ENCODE data around the gene ZNF208.
"Not testable (repeated sequence)": the region's sequence is repeated elsewhere in the genome, so short reads cannot be mapped to it uniquely, and the experiment has no call there.

ZNF208 gene

DNA sequence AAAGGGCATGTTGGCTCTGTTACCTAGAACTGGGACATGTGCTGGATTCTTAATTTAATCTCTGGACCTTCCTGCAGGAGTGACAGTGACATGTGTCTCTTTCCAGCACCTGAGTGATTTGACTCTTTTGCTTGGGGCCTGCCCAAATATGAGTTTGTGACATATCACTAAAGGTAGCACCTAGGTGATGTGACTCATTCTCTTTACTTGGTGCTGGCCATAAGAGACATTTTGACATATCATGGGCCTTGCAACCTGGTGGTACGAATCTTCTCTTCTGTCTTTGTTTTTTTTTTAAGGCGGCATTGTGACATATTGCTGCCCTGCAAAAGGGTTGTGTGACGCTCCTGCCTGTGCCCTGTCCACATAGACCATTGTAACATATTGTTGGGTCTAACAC lies 108.9 kb downstream of the ZNF208 start:
- Histone ChIP-seq H3K4me3 (replicated peaks; ENCODE audit: insufficient read depth, low read length) (no peak overlapping the region), H3K27me3 (ENCODE audit: insufficient read depth, poor library complexity, severe bottlenecking) (no peaks in the 10 kb centered on the region), H3K27ac (replicated peaks) (no peak overlapping the region)
- DNase-seq (ENCODE audit: low read depth in 1 of 2, low spot score in 1 of 2) = no peak
- TF ChIP-seq REST (IDR thresholded peaks at IDR 0.05; ENCODE audit: insufficient replicate concordance, low read depth) (no peak), CTCF (IDR thresholded peaks at IDR 0.05; ENCODE audit: insufficient read depth, low read length) (no peak)

DNA sequence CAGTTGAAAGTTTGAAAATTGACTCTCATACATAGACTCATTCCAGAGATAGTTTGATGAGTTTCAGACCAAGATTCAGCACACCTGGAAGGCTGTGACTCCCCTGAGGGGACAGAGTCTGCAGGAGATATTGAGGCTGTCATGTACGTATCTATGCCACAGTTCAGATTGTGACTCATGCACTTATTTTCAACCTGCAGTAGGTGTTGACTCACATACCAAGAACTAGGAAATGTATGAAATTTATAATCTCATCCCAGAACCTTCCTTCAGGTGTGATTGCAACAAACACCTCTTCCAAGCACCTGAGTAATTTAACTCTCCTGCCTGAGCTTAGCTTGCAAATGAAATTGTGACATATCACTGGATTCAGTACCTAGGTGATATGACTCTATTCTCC lies 110.3 kb downstream of the ZNF208 start:
- TF ChIP-seq REST (IDR thresholded peaks at IDR 0.05; ENCODE audit: insufficient replicate concordance, low read depth) (no peak), GABPA (IDR thresholded peaks at IDR 0.05; ENCODE audit: low read depth) (no peak), CTCF (IDR thresholded peaks at IDR 0.05; ENCODE audit: insufficient read depth, low read length) (no peak), POLR2AphosphoS5 (IDR thresholded peaks at IDR 0.05; ENCODE audit: low read depth) (no peak), SPI1 (IDR thresholded peaks at IDR 0.05; ENCODE audit: borderline replicate concordance, low read depth) (no peak)
- no peak overlapping the region for H3K27ac ChIP-seq (replicated peaks)

GRCh38 chr19:21891086-21891485 lies 119.7 kb downstream of the ZNF208 start:
- Histone ChIP-seq H3K27ac (replicated peaks) (no peak overlapping the region), H3K4me3 (replicated peaks; ENCODE audit: insufficient read depth, low read length) (no peak overlapping the region), H3K27me3 (ENCODE audit: insufficient read depth, poor library complexity, severe bottlenecking) (no peaks in the 10 kb centered on the region)
- DNase-seq (ENCODE audit: low read depth in 1 of 2, low spot score in 1 of 2) = no peak
- TF ChIP-seq POLR2AphosphoS5 (IDR thresholded peaks at IDR 0.05; ENCODE audit: low read depth) (no peak), CTCF (IDR thresholded peaks at IDR 0.05; ENCODE audit: insufficient read depth, low read length) (no peak), REST (IDR thresholded peaks at IDR 0.05; ENCODE audit: insufficient replicate concordance, low read depth) (no peak), SPI1 (IDR thresholded peaks at IDR 0.05; ENCODE audit: borderline replicate concordance, low read depth) (no peak)

More for the DNA sequence above, 110.3 kb downstream of the ZNF208 start:
- Histone ChIP-seq H3K27me3 (ENCODE audit: insufficient read depth, poor library complexity, severe bottlenecking) (no peaks in the 10 kb centered on the region), H3K4me3 (replicated peaks; ENCODE audit: insufficient read depth, low read length) (no peak overlapping the region)
- DNase-seq (ENCODE audit: low read depth in 1 of 2, low spot score in 1 of 2) = no peak

DNA sequence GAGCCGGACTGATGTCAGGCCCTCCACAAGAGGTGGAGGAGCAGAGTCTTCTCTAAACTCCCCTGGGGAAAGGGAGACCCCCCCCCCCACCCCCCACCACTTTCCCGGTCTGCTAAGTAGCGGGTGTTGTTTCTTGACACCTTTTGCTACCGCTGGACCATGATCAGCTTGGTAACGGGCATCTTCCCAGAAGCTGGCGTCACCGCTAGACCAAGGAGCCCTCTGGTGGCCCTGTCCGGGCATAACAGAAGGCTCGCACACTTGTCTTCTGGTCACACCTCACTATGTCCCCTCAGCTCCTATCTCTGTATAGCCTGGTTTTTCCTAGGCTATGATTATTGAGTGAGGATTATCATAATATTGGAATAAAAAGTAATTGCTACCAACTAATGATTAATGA lies 120.7 kb downstream of the ZNF208 start:
- not testable (repeated sequence) for H3K27me3 ChIP-seq (ENCODE audit: insufficient read depth, poor library complexity, severe bottlenecking); DNase-seq (ENCODE audit: low read depth in 1 of 2, low spot score in 1 of 2); H3K27ac ChIP-seq (replicated peaks); H3K4me3 ChIP-seq (replicated peaks; ENCODE audit: insufficient read depth, low read length)

DNA sequence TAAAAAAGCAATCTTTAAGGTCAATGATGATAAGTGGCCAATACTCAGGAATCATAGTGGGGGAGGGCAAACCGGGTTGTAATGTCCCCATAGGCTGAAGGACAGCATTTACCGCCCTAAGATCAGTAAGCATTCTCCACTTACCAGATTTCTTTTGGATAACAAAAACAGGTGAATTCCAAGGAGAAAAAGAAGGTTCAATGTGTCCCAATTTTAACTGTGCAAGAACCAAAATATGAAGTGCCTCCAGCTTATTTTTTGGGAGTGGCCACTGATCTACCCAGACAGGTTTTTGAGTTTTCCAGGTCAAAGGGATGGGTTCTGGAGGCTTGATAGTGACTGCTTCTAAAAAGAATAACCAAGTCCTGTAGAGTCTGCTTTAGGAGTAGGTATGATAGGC lies 125.2 kb downstream of the ZNF208 start:
- H3K27ac ChIP-seq (replicated peaks); H3K27me3 ChIP-seq (ENCODE audit: insufficient read depth, poor library complexity, severe bottlenecking); H3K4me3 ChIP-seq (replicated peaks; ENCODE audit: insufficient read depth, low read length); DNase-seq (ENCODE audit: low read depth in 1 of 2, low spot score in 1 of 2): not testable (repeated sequence)

DNA sequence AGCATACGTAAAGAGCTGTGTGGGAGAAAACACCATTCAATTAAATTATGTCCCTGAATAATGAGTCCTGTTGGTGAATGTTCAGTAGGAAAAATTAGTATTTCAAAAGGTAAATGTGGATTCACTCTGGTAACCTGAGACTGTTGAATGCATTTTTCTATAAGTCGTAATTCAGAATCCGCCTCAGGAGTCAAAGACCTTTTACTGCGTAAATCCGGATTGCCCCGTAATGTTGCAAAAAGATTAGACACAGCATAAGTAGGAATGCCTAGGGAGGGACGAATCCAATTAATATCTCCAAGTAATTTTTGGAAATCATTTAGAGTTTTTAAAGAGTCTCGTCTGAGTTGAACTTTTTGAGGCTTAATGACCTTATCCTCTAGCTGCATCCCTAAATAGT lies 126.0 kb downstream of the ZNF208 start:
- H3K4me3 ChIP-seq (replicated peaks; ENCODE audit: insufficient read depth, low read length); DNase-seq (ENCODE audit: low read depth in 1 of 2, low spot score in 1 of 2); H3K27me3 ChIP-seq (ENCODE audit: insufficient read depth, poor library complexity, severe bottlenecking); H3K27ac ChIP-seq (replicated peaks): not testable (repeated sequence)
